Spinal cord (tissue), 10 donors: Measurements from ENCODE around the gene SLC3A2. TPM values are rescaled to one million over a fixed set of nuclear protein-coding genes. Genes with fewer than 3 reads are reported as not detected.

Experiments
- DNase-seq, 6 donors: peaks; one replicate each; pipeline versions ENCODE4 v3.0.0 to v3.0.0-alpha.2; 2013 to 2015; ENCODE audit warnings: low spot score in 6 of 6, low read depth in 4 of 6
- H3K27ac ChIP-seq: one replicate; pipeline ENCODE4 v1.5.1; 2013; ENCODE audit warnings: low read depth, low read length, control low read depth
- H3K27me3 ChIP-seq: one replicate; pipeline ENCODE4 v1.6.1; 2013; ENCODE audit warnings: low read length; ENCODE audit not compliant: control insufficient read depth, insufficient read depth
- H3K36me3 ChIP-seq: one replicate; pipeline ENCODE4 v1.6.1; 2013; ENCODE audit warnings: low read length; ENCODE audit not compliant: control insufficient read depth, insufficient read depth
- H3K4me1 ChIP-seq: one replicate; pipeline ENCODE4 v1.6.1; 2013; ENCODE audit warnings: low read length; ENCODE audit not compliant: control insufficient read depth, insufficient read depth
- H3K4me3 ChIP-seq: one replicate; pipeline ENCODE4 v1.5.1; 2013; ENCODE audit warnings: low read depth, low read length, control low read depth
- H3K9me3 ChIP-seq: one replicate; pipeline ENCODE4 v1.6.1; 2013; ENCODE audit warnings: low read length; ENCODE audit not compliant: control insufficient read depth, insufficient read depth
- WGBS: methylation state at CpG from one replicate; pipeline ENCODE4 v1.1.5; 2013; ENCODE audit warnings: missing lambda C conversion rate; ENCODE audit not compliant: insufficient coverage; 5-methylcytosine and 5-hydroxymethylcytosine counted together
- polyA plus RNA-seq, 2 donors: library from polyadenylated mRNA; unstranded; fragments of 120-200 nt; gene quantifications; one replicate each; pipeline ENCODE4 v1.2.1, GENCODE V29; 2013; ENCODE audit not compliant: insufficient read length in 2 of 2
- total RNA-seq, 2 donors: library from RNA; depleted of rRNA in 1 of 2; stranded (reverse); fragments of 120-200 nt in 1 of 2; fragments of >200 nt in 1 of 2; gene quantifications; one replicate each; pipeline versions ENCODE4 v1.2.3 to v1.2.4, GENCODE V29; 2013 to 2014
- donor health status: healthy.

Gene SLC3A2
- total and polyA plus RNA-seq, 4 donors, result 170 to 372 (median 211) TPM

DNA sequence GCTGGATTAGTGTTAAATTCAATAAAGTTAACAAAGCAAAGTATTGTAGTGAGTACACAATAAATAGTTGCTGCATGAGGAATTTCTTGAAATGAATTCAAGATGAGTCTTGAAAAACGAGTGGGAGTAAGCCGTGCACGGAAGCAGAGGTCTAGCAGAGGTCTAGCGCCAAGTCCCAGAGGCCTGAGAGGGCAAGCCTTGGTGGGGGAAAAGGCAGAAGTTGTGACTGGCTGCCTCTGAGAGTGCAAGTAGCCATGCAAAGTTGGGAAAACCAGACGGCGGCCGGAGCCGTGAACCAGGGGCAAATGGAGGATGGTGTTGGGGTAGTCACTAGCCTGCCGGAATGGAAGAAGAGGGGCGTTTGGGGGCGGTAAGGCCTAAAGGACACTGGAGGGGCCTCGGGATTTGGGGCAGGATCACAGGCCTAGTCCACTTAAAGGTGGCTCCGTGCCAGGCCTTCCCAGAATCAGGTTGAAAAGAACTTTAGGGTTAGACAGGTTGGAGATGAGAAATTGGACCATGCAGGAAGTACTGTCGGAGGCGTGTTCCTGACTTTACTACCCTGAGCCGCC is 379 bp upstream of the SLC3A2 start:
- Histone ChIP-seq H3K27ac (peak overlapping the region; percentile 97), H3K36me3 (peaks cover 28% of the 10 kb centered on the region), H3K9me3 (no peaks in the 10 kb centered on the region), H3K4me1 (peaks cover 48% of the 10 kb centered on the region), H3K27me3 (no peaks in the 10 kb centered on the region), H3K4me3 (peak overlapping the region; percentile 96)
- DNase-seq, result peak in 1 of 6 donors; percentile 64
- WGBS, result 1% methylated on average over 16 of the region's 16 CpGs

GRCh38 chr11:62881579-62882430 is 1.1 kb downstream of the SLC3A2 start:
- no peaks in the 10 kb centered on the region for H3K27me3 ChIP-seq
- H3K9me3 ChIP-seq, result no peaks in the 10 kb centered on the region
- peak; percentile 74 to 97 (median 85) for DNase-seq
- peaks cover 56% of the 10 kb centered on the region for H3K4me1 ChIP-seq
- peaks cover 42% of the 10 kb centered on the region for H3K36me3 ChIP-seq
- 0% methylated on average over 11 of the region's 21 CpGs for WGBS
- H3K4me3 ChIP-seq, result peak overlapping the region; percentile 96
- peak overlapping the region; percentile 97 for H3K27ac ChIP-seq

DNA sequence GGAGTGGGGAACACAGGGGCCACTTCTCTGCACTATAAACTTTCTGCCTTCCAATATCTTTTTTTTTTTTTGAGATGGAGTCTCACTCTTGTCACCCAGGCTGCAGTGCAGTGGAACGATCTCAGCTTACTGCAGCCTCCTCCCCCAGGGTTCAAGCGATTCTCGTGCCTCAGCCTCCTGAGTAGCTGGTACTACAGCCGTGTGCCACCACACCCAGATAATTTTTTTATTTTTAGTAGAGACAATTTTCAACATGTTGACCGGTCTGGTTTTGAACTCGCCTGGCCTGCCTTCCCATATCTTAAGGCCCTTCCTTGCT is 1.7 kb downstream of the SLC3A2 start:
- Histone ChIP-seq H3K4me3 (peak overlapping the region; percentile 96), H3K27me3 (no peaks in the 10 kb centered on the region), H3K4me1 (peaks cover 57% of the 10 kb centered on the region), H3K27ac (peak overlapping the region; percentile 97), H3K9me3 (no peaks in the 10 kb centered on the region), H3K36me3 (peaks cover 46% of the 10 kb centered on the region)
- DNase-seq, result no peak
- WGBS, result 65% methylated on average over 5 of the region's 6 CpGs

DNA sequence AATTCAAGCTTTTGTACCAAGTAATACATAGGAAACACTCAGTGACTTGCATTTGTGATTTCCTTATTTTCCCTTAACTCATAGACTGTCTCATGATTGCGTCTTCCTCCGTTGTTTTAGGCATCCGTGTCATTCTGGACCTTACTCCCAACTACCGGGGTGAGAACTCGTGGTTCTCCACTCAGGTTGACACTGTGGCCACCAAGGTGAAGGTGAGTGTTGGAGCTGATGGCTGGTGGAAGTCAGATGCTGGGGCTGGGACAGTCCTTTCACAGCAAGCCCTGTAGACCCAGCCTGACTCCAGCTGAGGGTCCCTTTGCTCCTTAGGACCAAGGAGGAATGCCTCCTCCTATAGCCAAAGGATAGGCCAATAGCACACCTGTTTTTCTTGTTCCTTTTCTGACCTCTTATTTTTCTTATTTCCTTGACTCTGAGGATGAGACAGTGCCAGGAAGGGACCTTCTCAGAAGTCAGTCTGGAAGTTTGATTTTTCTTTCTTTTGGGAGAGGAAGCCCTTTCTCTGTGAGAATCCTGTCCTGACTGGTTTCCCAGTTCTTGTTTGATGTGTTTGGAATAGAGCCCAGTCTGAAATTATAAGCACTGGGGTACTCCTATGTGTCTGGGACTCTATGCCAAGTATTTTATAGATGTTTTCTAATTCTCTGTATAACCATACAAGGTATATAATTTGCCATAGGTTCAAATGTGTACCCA is 2.2 kb downstream of the SLC3A2 start:
- Histone ChIP-seq H3K9me3 (no peaks in the 10 kb centered on the region), H3K4me1 (peaks cover 57% of the 10 kb centered on the region), H3K27ac (peak overlapping the region; percentile 97), H3K27me3 (no peaks in the 10 kb centered on the region), H3K4me3 (peak overlapping the region; percentile 96), H3K36me3 (peaks cover 52% of the 10 kb centered on the region)
- no CpG with 5 or more reads among the region's 5 CpGs for WGBS
- peak in 1 of 6 donors; percentile 49 for DNase-seq

DNA sequence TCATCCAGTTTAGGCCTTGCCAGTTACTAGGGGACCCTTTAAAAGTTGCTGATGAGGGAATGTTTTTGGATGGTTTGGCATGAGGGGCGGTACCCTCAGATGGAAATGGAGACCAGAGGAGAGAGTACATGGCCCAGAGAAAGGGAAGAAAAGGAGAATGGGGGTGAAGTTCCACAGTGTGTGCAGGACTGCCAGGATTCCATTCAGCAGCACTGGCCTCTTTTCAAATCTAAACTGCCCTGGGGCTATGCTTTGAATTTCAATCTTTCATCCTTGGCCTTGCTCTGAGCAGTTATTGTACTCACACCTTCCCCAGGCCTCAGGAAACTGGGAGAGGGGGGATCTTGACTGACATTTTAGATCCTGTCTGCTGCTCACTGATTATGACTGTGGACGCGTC is 3.0 kb downstream of the SLC3A2 start:
- peak in 4 of 6 donors; percentile 38 to 85 (median 72) for DNase-seq
- Histone ChIP-seq H3K4me1 (peaks cover 57% of the 10 kb centered on the region), H3K9me3 (no peaks in the 10 kb centered on the region), H3K27ac (peak overlapping the region; percentile 97), H3K27me3 (no peaks in the 10 kb centered on the region), H3K36me3 (peaks cover 59% of the 10 kb centered on the region), H3K4me3 (no peak overlapping the region)
- 50% methylated on average over 1 of the region's 3 CpGs for WGBS

DNA sequence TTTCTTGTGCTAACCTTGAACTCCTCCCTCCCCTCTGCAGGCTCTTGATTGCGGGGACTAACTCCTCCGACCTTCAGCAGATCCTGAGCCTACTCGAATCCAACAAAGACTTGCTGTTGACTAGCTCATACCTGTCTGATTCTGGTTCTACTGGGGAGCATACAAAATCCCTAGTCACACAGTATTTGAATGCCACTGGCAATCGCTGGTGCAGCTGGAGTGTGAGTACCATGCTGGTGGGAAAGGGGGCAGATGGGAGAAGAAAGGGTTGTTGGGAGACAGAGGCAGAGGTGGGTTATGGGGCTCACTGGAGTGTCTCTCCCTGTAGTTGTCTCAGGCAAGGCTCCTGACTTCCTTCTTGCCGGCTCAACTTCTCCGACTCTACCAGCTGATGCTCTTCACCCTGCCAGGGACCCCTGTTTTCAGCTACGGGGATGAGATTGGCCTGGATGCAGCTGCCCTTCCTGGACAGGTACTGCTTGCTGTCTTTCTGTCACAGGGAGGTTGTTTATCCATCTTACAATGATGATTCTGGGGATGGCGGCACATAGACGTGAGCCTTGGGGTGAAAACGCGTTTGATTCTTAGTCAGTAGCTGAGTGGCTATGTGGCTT is 4.5 kb downstream of the SLC3A2 start:
- DNase-seq, result no peak
- Histone ChIP-seq H3K27me3 (no peaks in the 10 kb centered on the region), H3K4me3 (no peak overlapping the region), H3K27ac (peak overlapping the region; percentile 7), H3K9me3 (no peaks in the 10 kb centered on the region), H3K36me3 (peaks cover 70% of the 10 kb centered on the region), H3K4me1 (peaks cover 42% of the 10 kb centered on the region)
- 96% methylated on average over 7 of the region's 11 CpGs for WGBS

DNA sequence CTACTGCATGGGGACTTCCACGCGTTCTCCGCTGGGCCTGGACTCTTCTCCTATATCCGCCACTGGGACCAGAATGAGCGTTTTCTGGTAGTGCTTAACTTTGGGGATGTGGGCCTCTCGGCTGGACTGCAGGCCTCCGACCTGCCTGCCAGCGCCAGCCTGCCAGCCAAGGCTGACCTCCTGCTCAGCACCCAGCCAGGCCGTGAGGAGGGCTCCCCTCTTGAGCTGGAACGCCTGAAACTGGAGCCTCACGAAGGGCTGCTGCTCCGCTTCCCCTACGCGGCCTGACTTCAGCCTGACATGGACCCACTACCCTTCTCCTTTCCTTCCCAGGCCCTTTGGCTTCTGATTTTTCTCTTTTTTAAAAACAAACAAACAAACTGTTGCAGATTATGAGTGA is 7.7 kb downstream of the SLC3A2 start:
- Histone ChIP-seq H3K27ac (no peak overlapping the region), H3K27me3 (no peaks in the 10 kb centered on the region), H3K4me1 (peaks cover 33% of the 10 kb centered on the region), H3K4me3 (no peak overlapping the region), H3K9me3 (no peaks in the 10 kb centered on the region), H3K36me3 (peaks cover 60% of the 10 kb centered on the region)
- no peak for DNase-seq
- 92% methylated on average over 14 of the region's 14 CpGs for WGBS

DNA sequence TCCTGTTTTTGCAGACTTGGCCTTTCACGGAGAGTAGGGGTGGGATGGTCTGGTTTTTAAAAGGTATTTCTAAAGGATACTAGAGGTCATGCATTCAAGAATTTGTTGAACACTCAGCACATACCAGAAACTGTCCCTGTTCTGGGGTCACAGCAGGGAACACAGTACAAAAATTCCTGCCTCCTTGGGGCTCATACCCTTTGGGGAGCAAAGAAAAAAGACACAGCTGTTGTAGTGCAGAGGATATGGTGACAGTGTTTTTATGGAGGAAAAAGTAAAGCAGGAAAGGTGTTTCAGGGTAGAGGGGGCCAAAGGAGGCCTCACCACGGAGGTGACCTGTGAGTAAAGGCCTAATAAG is 8.4 kb downstream of the SLC3A2 start:
- Histone ChIP-seq H3K36me3 (peaks cover 56% of the 10 kb centered on the region), H3K27ac (no peak overlapping the region), H3K9me3 (no peaks in the 10 kb centered on the region), H3K4me1 (peaks cover 26% of the 10 kb centered on the region), H3K27me3 (no peaks in the 10 kb centered on the region), H3K4me3 (no peak overlapping the region)
- DNase-seq, result no peak
- 100% methylated on average over 1 of the region's 2 CpGs for WGBS

DNA sequence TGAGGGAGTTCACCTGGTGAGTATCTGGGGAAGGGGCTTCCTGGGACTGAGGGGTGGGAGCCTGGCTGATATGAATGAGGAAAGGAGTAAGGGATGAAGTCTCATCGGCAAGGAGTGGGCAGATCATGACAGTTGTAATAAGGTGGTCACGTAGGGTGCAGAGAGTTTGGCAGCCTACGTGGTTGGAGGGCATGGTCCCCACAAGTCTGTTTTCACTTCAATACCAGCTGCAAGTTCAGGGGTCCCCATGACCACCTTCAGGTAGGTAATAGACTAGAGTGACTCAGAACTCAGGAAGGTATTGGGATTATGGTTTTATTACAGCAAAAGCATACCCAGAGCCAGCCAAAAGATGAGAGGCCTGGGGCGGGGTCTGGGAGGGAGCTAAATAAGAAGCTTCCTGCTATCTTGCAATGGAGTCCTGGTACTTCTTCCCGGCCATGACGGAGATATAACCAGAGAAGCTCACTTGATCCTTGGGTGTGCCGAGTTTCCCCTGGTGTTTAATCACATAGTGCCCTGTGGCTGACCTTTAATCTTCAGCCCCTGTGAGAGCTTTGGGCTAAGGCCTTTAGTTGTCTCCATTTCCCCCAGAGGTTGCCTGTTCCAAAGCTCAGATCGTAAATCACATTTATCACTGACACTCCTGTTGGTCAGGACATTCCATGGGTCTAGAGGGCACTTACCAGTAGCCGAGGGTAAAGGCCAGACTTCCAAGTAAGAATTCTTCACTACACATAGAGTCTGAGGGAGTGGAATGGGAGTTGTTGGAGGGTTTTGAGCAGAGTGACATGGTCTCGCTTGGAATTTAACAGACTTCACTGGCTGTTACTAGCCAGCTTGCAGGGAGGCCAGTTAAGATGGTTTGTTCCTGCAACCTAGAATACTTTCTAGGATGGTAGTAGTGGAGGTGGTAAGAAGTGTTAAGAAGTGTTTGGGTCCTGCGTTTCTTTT is 9.1 kb downstream of the SLC3A2 start:
- 65% methylated on average over 5 of the region's 11 CpGs for WGBS
- Histone ChIP-seq H3K36me3 (peaks cover 50% of the 10 kb centered on the region), H3K27ac (no peak overlapping the region), H3K4me1 (peaks cover 19% of the 10 kb centered on the region), H3K9me3 (no peaks in the 10 kb centered on the region), H3K27me3 (no peaks in the 10 kb centered on the region), H3K4me3 (no peak overlapping the region)
- DNase-seq, result no peak
